Stomach (tissue), 9 donors: ENCODE data around the gene CGB1. TPM values are rescaled to one million over a fixed set of nuclear protein-coding genes. Genes with fewer than 3 reads are reported as not detected.
"Not testable (repeated sequence)": the region's sequence is repeated elsewhere in the genome, so short reads cannot be mapped to it uniquely, and the experiment has no call there.

Experiments used
- DNase-seq, 2 donors: peaks; one replicate each; pipeline versions ENCODE4 v3.0.0 to v3.0.0-alpha.2; 2013 to 2019
- H3K27ac ChIP-seq, 5 donors: fragments of 200-600 bp in 4 of 5; sonication (generic) in 4 of 5; one replicate each; pipeline ENCODE4 v1.5.1; 2013 to 2019; ENCODE audit warnings: mild to moderate bottlenecking in 1 of 5, moderate library complexity in 1 of 5
- H3K27me3 ChIP-seq, 3 donors: fragments of 200-600 bp; sonication (generic); one replicate each; pipeline ENCODE4 v1.5.1; 2017 to 2019; ENCODE audit warnings: mixed run types in 1 of 3
- H3K36me3 ChIP-seq, 4 donors: fragments of 200-600 bp; sonication (generic); 1 replicate in 3 of 4; 2 replicates in 1 of 4; pipeline ENCODE4 v1.5.1; 2016 to 2019
- H3K4me1 ChIP-seq, 4 donors: fragments of 200-600 bp; sonication (generic); one replicate each; pipeline ENCODE4 v1.5.1; 2016 to 2019
- H3K4me3 ChIP-seq, 4 donors: fragments of 200-600 bp; sonication (generic) in 3 of 4; one replicate each; pipeline ENCODE4 v1.5.1; 2016 to 2019; ENCODE audit warnings: mild to moderate bottlenecking in 1 of 4
- H3K9me3 ChIP-seq, 4 donors: fragments of 200-600 bp; sonication (generic); one replicate each; pipeline ENCODE4 v1.5.1; 2016 to 2019
- EP300 ChIP-seq: sonication (generic); formaldehyde crosslinking; IDR thresholded peaks from one replicate; pipeline ENCODE4 v1.6.1; 2017; ENCODE audit warnings: antibody characterized with exemption
- POLR2A ChIP-seq, 4 donors: fragments of 450-650 bp; IDR thresholded peaks; one replicate each; pipeline ENCODE4 v1.6.1; 2016; ENCODE audit warnings: antibody characterized with exemption in 4 of 4, control low read depth in 2 of 4, mild to moderate bottlenecking in 1 of 4, moderate library complexity in 1 of 4
- POLR2AphosphoS5 ChIP-seq, 3 donors: sonication (generic); formaldehyde crosslinking; IDR thresholded peaks; one replicate each; pipeline ENCODE4 v1.6.1; 2016; ENCODE audit warnings: antibody characterized with exemption in 3 of 3
- WGBS, 5 donors: extraction: QIAGEN DNeasy Blood & Tissue Kit in 3 of 5; methylation state at CpG; one replicate each; pipeline versions ENCODE4 v1.1.5 to v1.1.7; 2013 to 2018; 5-methylcytosine and 5-hydroxymethylcytosine counted together
- intact Hi-C: fragments of 100-400 bp; cut with DNase I; formaldehyde crosslinking; loops from one replicate; pipeline ENCODE4 v1.15.1; 2023; ENCODE audit warnings: low total_unique reads
- polyA plus RNA-seq, 3 donors: library from polyadenylated mRNA; stranded (reverse); fragments of 200-250 nt; gene quantifications; one replicate each; pipeline ENCODE4 v1.2.3, GENCODE V29; 2013
- total RNA-seq, 5 donors: library from RNA; depleted of rRNA; stranded (reverse); fragments of >200 nt; gene quantifications; one replicate each; pipeline versions ENCODE4 v1.1.0 to v1.2.3, GENCODE V29; 2014 to 2016
- TF ChIP-seq, protein P1 (sequence below), 7 experiments: fragments of 450-650 bp in 4 of 7; fragments of 200-600 bp in 3 of 7; sonication (generic) in 3 of 7; IDR thresholded peaks; one replicate each; pipeline ENCODE4 v1.5.1; 2016 to 2019; ENCODE audit warnings: antibody characterized with exemption in 7 of 7, control low read depth in 2 of 7, mild to moderate bottlenecking in 1 of 7
- donor health status: healthy with polysubstance abuse.
- donor health status: Bipolar disorder and iron deficiency.
- donor health status: healthy.

Gene CGB1
- total and polyA plus RNA-seq, 8 donors: not detected

DNA sequence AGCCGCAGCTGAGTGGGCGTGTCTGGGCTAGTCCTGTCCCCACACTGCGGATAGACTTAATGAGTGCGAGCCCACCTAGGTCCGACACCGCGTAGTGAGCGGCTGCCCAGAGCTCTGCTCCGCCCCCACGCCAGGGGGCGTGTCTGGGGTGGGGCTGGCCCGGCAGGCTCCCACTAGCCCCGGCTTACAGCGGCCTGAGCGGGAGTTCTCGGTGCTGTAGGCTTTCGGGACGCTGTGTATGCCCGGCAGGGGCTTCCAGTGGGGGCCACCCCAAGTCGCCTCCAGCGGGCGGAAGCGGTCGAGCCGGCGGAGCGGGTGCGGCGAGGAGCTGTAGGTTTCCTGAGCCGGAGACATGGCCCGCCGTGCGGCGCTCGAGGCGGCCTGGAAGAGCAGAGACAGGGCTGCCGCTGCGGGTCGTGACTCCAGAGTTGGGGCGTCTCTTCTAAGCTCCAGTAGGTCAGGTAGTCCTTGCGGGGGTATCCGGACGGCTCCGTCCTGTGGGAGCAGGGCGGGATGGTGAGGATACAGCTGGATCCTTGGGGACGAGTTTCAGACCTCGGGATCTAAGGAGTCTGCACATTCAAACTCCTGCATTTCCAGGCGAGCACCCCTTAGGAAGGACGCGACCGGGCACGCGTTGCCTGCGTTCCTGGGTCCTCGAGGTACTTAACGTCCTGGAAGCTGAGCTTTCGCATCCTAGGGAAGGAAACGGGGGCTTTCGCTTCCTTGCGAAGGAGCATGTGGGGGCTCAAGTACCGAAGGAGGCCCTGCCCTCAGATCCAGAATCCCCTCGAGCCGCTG lies 19.6 kb upstream of the CGB1 start:
- H3K27me3 ChIP-seq: peaks cover 0 to 61% (median 41%) of the 10 kb centered on the region in 3 donors
- peak overlapping the region; percentile 52 to 58 (median 57) for H3K4me3 ChIP-seq
- 1 to 6% (median 1%) methylated on average over 12 to 63 of the region's 63 CpGs for WGBS, 5 donors
- H3K27ac ChIP-seq: peak overlapping the region in 1 of 5 donors; percentile 5
- no peaks in the 10 kb centered on the region for H3K36me3 ChIP-seq
- intact Hi-C loops: no loop called here
- no peaks in the 10 kb centered on the region for H3K9me3 ChIP-seq
- DNase-seq: peak; percentile 60 to 79
- peaks cover 24 to 29% (median 25%) of the 10 kb centered on the region in 4 donors for H3K4me1 ChIP-seq
- TF ChIP-seq POLR2AphosphoS5 (IDR thresholded peaks at IDR 0.05) (no peak), EP300 (no peak), POLR2A (IDR thresholded peaks at IDR 0.05) (no peak)
- TF ChIP-seq, protein P1, sequence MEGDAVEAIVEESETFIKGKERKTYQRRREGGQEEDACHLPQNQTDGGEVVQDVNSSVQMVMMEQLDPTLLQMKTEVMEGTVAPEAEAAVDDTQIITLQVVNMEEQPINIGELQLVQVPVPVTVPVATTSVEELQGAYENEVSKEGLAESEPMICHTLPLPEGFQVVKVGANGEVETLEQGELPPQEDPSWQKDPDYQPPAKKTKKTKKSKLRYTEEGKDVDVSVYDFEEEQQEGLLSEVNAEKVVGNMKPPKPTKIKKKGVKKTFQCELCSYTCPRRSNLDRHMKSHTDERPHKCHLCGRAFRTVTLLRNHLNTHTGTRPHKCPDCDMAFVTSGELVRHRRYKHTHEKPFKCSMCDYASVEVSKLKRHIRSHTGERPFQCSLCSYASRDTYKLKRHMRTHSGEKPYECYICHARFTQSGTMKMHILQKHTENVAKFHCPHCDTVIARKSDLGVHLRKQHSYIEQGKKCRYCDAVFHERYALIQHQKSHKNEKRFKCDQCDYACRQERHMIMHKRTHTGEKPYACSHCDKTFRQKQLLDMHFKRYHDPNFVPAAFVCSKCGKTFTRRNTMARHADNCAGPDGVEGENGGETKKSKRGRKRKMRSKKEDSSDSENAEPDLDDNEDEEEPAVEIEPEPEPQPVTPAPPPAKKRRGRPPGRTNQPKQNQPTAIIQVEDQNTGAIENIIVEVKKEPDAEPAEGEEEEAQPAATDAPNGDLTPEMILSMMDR (IDR thresholded peaks at IDR 0.05): peak in 4 of 7 experiments; percentile 15 to 46 (median 45)

DNA sequence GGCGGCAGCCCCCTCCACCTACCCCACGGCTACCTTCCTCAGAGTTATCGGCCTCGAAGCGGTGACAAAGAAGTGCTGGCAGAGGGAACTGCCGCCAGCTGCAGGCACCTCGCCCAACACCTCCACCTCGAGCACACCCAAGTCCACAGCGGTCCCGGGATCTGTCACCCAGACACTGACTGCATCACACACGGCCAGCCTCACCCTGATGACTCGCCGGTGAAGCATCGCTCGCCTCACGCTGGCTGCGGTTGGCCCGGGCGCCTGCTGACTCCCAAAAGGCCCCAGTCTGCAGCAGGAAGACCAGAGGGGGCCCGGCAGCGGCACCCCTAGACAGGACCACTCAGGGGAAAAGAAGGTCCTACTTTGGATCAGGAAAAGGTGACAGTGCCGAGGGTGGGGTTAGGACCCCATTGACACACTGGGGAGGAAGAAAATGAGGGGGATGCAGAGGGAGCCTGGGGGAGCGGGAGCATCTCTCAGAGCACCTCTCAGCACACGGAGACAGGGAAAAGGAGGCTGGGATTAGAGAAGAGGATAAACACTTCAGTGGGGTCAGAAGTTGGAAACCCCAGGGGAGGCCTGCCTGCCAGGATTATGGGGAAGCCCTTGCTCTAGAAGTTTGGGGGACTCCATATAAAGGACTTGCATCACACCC lies 13.8 kb upstream of the CGB1 start:
- H3K27me3 ChIP-seq, H3K9me3 ChIP-seq, H3K4me1 ChIP-seq, H3K4me3 ChIP-seq, H3K36me3 ChIP-seq, DNase-seq, intact Hi-C loops, H3K27ac ChIP-seq: not testable (repeated sequence)
- WGBS, 5 donors: 59 to 67% (median 64%) methylated on average over 19 to 24 of the region's 24 CpGs

DNA sequence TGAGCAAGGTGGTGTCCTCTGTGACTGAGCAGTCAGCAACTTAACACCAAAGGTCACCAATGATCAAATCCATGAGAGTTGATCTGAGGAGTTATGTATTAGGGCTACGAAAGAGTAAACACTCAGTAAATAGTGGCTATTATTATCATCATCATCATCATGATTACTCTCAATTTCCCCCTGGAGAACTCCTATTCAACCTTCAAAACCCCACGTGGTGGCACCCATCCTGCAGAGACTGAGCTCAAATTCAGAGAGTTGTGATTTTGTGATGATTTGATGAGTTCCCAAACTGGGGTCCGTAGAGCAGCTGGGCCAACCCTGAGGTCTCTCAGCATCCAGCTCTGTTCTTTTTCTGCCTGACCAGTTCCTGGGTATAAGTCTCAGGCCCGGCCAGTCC lies 13.1 kb upstream of the CGB1 start:
- H3K36me3 ChIP-seq, H3K4me1 ChIP-seq, DNase-seq, H3K9me3 ChIP-seq, H3K27me3 ChIP-seq, H3K4me3 ChIP-seq, intact Hi-C loops, H3K27ac ChIP-seq: not testable (repeated sequence)
- 74 to 86% (median 77%) methylated on average over 3 of the region's 4 CpGs for WGBS, 5 donors

DNA sequence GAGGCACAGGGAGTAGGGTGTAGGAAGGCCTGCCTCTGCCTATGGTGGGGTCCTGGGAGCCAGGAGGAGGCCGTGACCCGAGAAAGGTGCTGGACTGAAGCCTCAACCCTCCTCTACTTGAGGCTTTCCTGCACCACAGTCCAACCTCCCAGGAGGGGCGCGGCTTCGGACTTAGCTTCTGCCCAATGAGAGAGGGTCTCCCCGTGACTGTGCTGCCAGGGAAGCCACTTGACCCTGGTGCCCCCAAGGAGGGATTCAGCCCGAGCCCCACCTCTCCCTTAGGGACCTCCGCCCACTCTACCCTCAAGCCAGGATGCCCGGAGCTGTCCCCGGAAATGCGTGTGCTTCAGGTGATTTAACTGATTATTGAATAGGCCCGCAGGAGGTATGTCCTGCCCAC lies 12.3 kb upstream of the CGB1 start, which contains the start of gene CGB8:
Gene CGB8, minus strand, starts transcription at position 101 of the 400 bp plus-strand sequence. CDS start 372 bp downstream, outside the sequence.
- H3K4me3 ChIP-seq, H3K4me1 ChIP-seq, H3K27me3 ChIP-seq, H3K36me3 ChIP-seq, DNase-seq, intact Hi-C loops, H3K9me3 ChIP-seq, H3K27ac ChIP-seq: not testable (repeated sequence)
- 54 to 70% (median 66%) methylated on average over 8 to 12 of the region's 12 CpGs for WGBS, 5 donors

DNA sequence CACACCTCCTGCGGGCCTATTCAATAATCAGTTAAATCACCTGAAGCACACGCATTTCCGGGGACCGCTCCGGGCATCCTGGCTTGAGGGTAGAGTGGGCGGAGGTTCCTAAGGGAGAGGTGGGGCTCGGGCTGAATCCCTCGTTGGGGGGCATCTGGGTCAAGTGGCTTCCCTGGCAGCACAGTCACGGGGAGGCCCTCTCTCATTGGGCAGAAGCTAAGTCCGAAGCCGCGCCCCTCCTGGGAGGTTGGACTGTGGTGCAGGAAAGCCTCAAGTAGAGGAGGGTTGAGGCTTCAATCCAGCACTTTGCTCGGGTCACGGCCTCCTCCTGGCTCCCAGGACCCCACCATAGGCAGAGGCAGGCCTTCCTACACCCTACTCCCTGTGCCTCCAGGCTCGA lies 6.9 kb upstream of the CGB1 start, which contains the start of gene CGB5:
Gene CGB5, plus strand, starts transcription at position 301 of the 400 bp plus-strand sequence. CDS start 362 bp downstream, outside the sequence.
- H3K9me3 ChIP-seq, H3K36me3 ChIP-seq, intact Hi-C loops, H3K27me3 ChIP-seq, H3K4me3 ChIP-seq, H3K27ac ChIP-seq, DNase-seq, H3K4me1 ChIP-seq: not testable (repeated sequence)
- WGBS, 5 donors: 55 to 62% (median 62%) methylated on average over 10 to 15 of the region's 15 CpGs

DNA sequence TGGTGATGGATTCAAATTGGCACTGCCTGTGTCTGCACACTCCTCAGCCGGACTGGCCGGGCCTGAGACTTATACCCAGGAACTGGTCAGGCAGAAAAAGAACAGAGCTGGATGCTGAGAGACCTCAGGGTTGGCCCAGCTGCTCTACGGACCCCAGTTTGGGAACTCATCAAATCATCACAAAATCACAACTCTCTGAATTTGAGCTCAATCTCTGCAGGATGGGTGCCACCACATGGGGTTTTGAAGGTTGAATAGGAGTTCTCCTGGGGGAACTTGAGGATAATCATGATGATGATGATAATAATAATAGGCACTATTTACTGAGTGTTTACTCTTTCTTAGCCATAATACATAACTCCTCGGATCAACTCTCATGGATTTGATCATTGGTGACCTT lies 6.0 kb upstream of the CGB1 start:
- 73 to 92% (median 81%) methylated on average over 2 to 4 of the region's 4 CpGs for WGBS, 5 donors
- H3K4me1 ChIP-seq, H3K27me3 ChIP-seq, H3K36me3 ChIP-seq, DNase-seq, H3K27ac ChIP-seq, H3K9me3 ChIP-seq, intact Hi-C loops, H3K4me3 ChIP-seq: not testable (repeated sequence)

DNA sequence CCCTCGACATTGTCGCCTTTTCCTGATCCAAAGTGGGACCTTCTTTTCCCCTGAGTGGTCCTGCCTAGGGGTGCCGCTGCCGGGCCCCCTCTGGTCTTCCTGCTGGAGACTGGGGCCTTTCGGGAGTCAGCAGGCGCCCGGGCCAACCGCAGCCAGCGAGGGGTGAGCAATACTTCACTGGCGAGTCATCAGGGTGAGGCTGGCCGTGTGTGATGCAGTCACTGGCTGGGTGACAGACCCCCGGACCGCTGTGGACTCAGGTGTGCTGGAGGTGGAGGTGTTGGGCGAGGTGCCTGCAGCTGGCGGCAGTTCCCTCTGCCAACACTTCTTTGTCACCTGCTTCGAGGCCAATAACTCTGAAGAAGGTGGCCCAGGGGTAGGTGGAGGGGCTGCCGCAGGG lies 5.5 kb upstream of the CGB1 start:
- Histone ChIP-seq H3K27me3 (peaks cover 0 to 5% (median 0%) of the 10 kb centered on the region in 3 donors), H3K27ac (no peak overlapping the region), H3K9me3 (no peaks in the 10 kb centered on the region), H3K4me3 (no peak overlapping the region), H3K36me3 (no peaks in the 10 kb centered on the region), H3K4me1 (no peaks in the 10 kb centered on the region)
- TF ChIP-seq, protein P1 (IDR thresholded peaks at IDR 0.05): no peak
- TF ChIP-seq POLR2AphosphoS5 (IDR thresholded peaks at IDR 0.05) (no peak), EP300 (no peak), POLR2A (IDR thresholded peaks at IDR 0.05) (no peak)
- DNase-seq: no peak
- intact Hi-C loops: no loop called here
- 53 to 78% (median 60%) methylated on average over 10 to 17 of the region's 17 CpGs for WGBS, 5 donors

DNA sequence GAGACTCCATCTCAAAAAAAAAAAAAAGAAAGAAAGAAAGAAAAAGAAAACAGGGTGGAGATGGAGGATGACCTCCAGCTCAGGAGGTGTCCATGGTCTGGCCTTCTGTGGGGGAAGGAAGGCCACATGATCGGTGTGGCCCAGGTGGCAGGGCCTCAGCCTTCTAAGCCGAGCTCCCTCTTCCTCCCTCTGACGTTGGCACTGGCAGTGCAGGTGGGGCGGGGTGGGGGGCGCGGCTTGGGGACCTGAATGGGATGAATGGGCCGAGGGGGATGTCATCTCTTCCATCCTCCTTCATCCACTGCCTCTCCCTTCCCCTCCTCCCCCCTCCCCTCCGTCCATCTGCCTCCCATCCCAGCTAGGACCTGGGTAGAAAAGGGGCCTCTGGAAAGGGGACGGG lies 3.0 kb upstream of the CGB1 start:
- H3K36me3 ChIP-seq, H3K27ac ChIP-seq, H3K4me1 ChIP-seq, DNase-seq, H3K4me3 ChIP-seq, intact Hi-C loops, H3K27me3 ChIP-seq, H3K9me3 ChIP-seq: not testable (repeated sequence)
- 46 to 69% (median 53%) methylated on average over 8 to 9 of the region's 9 CpGs for WGBS, 5 donors

DNA sequence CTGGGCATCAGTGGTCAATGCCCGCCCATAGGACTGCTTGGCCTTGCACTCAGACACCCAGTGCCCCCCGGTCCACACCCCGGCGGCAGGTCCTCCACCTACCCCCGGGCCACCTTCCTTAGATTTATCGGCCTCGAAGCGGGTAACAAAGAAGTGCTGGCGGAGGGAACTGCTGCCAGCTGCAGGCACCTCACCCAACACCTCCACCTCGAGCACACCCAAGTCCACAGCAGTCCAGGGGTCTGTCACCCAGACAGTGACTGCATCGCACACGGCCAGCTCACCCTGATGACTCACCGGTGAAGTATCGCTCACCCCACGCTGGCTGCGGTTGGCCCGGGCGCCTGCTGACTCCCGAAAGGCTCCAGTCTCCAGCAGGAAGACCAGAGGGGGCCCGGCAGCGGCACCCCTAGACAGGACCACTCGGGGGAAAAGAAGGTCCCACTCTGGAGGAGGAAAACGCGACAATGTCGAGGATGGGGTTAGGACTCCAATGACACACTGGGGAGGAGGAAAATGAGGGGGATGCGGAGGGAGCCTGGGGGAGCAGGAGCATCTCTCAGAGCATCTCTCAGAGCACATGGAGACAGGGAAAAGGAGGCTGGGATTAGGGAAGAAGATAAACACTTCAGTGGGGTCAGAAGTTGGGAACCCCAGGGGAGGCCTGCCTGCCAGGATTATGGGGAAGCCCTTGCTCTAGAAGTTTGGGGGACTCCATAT lies 2.0 kb upstream of the CGB1 start:
- H3K36me3 ChIP-seq, intact Hi-C loops, H3K27me3 ChIP-seq, H3K4me1 ChIP-seq, H3K9me3 ChIP-seq, H3K4me3 ChIP-seq, DNase-seq, H3K27ac ChIP-seq: not testable (repeated sequence)
- 85 to 86% (median 85%) methylated on average over 17 to 26 of the region's 26 CpGs for WGBS, 5 donors
